Activated CD8-positive, alpha-beta memory T cell treated with anti-CD3 and anti-CD28 coated beads, Interleukin-2, amount 50 U/mL, for 24 hours (primary cell): ENCODE results near the gene ZNF337.
"Not testable (repeated sequence)": the region's sequence is repeated elsewhere in the genome, so short reads cannot be mapped to it uniquely, and the experiment has no call there.

Source experiments
- DNase-seq: peaks from one replicate; pipeline ENCODE4 v3.0.0-alpha.2; 2020; ENCODE audit errors: extremely low read depth

The ZNF337 gene

GRCh38 chr20:25696371-25697131 is at the start of gene ZNF337:
TSS of gene ZNF337 (minus strand) at chr20:25696853. CDS start at chr20:25686417, 10,436 bp downstream.
- DNase-seq, result peak; percentile 81

GRCh38 chr20:25745738-25746137 is 49.1 kb upstream of the ZNF337 start:
- no peak for DNase-seq

GRCh38 chr20:25745100-25745499 is 48.4 kb upstream of the ZNF337 start:
- no peak for DNase-seq

DNA sequence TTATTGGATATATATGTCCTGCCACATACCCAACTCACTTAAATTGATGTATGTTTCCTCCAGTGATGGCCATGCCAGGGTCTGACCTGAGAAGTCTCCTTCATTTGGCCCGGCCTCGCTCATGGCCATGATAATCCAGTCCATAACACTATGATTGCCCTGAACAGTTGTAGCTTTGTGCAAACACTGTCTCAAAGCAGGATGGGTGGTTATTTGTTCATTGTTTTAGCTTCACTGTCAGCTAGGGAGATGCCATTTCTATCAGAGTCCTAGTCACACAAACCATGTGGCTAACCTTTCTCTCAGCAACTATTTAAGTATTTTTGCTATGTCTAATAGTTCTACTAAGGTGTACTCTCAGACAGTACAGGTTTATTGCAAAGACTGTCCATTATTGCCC is 47.6 kb upstream of the ZNF337 start:
- DNase-seq, result no peak

DNA sequence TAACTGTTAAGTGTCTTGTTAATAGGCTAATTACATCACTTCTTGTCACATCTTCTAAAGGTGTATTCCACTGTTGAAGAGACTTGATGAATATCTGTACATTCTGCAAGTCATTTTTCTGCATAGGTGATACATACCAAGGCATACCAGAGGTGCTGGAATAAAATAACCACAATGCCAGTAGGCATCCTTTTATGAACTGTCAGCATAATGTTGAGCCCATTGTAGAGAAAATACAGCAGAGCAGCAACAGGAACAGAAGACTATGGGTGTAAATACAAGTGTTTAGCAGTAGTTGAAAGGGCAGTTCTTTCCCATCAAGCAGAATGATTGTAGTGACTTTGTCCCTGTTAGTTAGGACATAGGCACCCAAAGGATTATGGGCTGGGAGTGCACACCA is 44.4 kb upstream of the ZNF337 start:
- no peak for DNase-seq

GRCh38 chr20:25739615-25740320 is 43.1 kb upstream of the ZNF337 start:
- no peak for DNase-seq

DNA sequence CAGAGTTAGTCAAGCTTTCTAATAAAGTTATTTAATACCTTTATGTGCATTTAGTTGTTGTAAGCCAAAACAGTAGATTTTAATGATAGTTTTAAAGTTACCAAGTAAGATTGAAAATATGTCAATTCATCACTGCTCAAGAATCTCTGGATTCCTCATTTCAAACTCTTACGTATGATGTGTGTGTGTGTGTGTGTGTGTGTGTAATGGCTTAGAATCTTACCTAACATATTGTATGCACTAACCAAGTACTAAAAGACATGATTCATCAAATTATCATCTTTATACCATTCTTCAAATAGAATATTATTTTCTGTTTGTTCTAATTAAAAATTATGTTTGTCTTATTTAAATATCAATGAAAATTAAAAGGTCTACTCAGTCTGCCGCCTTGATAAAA is 41.5 kb upstream of the ZNF337 start:
- DNase-seq, result no peak

- no peak for DNase-seq
Measured at GRCh38 chr20:25733903-25734302, 37.2 kb upstream of the ZNF337 start.

DNA sequence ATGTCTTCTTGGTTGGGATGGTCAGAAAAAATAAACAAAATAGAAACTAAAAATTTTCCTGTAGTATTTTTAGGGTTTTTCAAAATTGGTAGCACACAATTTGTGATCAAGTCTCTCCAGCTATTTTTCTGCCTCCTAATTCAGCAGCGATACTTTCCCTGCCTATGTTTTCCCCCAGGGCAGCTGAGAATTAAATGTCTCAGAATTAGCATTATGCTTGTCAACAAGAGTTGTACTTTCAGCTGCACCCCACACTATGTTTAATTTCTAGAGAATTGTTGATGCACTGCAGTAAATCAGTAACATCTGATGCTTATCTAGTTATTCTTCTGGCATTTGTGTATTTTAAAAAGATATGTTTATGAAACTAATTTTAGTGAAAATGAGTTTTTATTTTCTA is 34.2 kb upstream of the ZNF337 start:
- no peak for DNase-seq

- DNase-seq, result no peak
Measured at GRCh38 chr20:25726357-25726756, 29.7 kb upstream of the ZNF337 start.

GRCh38 chr20:25725639-25726038 is 29.0 kb upstream of the ZNF337 start:
- DNase-seq, result no peak

DNA sequence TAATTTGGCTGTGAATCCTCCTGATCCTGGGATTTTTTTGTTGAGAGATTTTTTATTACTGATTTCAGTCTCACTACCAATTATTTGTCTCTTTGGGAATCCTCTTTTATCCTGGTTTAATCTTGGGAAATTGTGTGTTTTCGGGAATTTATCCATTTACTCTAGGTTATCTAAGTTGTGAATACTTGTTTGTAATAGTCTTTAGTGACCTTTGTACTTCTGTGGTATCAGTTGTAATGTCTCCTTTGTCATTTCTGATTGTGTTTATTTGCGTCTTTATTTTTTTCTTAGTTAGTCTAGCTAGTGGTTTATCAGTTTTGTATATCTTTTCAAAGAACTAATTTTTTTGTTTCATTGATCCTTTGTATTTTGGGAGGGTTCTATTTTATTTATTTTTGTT is 27.3 kb upstream of the ZNF337 start:
- no peak for DNase-seq

DNA sequence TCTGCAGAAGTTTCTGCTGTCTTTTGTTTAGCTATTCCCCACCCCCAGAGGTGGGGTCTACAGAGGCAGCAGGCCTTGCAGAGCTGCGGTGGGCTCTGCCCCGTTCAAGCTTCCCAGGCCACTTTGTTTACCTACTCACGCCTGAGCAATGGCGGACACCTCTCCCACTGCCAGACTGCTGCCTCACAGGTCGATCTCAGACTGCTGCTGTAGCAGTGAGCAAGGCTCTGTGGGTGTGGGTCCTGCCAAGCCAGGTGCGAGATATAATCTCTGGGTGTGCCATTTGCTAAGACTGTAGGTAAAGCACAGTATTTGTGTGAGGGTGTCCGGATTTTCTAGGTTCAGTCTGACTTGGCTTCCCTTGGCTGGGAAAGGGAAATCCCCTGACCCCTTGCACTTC is 23.6 kb upstream of the ZNF337 start:
- no peak for DNase-seq

GRCh38 chr20:25718896-25719809 is 22.5 kb upstream of the ZNF337 start:
- not testable (repeated sequence) for DNase-seq

- no peak for DNase-seq
Measured at GRCh38 chr20:25707695-25708094, 11.0 kb upstream of the ZNF337 start.

GRCh38 chr20:25706793-25707192 is 10.1 kb upstream of the ZNF337 start:
- no peak for DNase-seq

GRCh38 chr20:25705830-25706351 is 9.2 kb upstream of the ZNF337 start:
- DNase-seq, result no peak

GRCh38 chr20:25704303-25704702 is 7.7 kb upstream of the ZNF337 start:
- DNase-seq, result not testable (repeated sequence)

DNA sequence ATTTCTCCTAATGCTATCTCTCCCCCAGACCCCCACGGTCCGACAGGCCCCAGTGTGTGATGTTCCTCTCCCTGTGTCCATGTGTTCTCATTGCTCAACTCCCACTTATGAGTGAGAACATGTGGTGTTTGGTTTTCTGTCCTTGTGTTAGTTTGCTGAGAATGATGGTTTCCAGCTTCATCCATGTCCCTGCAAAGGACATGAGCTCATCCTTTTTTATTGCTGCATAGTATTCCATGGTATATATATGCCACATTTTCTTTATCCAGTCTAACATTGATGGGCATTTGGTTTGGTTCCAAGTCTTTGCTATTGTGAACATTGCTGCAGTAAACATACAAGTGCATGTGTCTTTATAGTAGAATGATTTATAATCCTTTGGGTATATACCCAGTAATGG is 4.2 kb upstream of the ZNF337 start:
- not testable (repeated sequence) for DNase-seq

- DNase-seq, result no peak
Measured at GRCh38 chr20:25699914-25700313, 3.3 kb upstream of the ZNF337 start.

DNA sequence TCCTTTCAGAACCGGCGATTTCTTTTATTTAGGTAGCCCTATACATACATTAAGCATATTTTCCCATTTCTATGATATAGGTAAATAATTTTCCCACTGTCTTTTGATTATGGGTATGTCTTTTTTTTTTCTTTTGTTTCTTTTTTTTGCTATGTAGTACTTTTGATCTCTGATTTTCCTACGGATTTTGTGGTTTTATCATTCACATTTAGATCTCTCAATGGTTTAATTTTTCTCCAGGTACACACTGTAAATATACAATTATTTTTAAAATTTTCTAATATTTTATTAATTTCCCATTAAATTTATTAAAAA is 436 bp upstream of the ZNF337 start:
- no peak for DNase-seq
